Measurements from ENCODE around the gene ARHGEF25. TPM values are rescaled to one million over a fixed set of nuclear protein-coding genes. Genes with fewer than 3 reads are reported as not detected.

The ARHGEF25 gene
- total and polyA plus RNA-seq, 2 of the 13 experiments (the other 11 are each of a cell fraction or from before 2014, with no cell fraction given), result 11.5 to 12.5 TPM

GRCh38 chr12:57632958-57633840 lies 22.0 kb downstream of the ARHGEF25 start, which contains the start of gene B4GALNT1 (continued):
- no peak for TF ChIP-seq MYNN (CRISPR knock-in tag; IDR thresholded peaks at IDR 0.05; ENCODE audit: low read depth)
- no peak for TF ChIP-seq HIVEP1 (CRISPR knock-in tag; IDR thresholded peaks at IDR 0.05)
- TF ChIP-seq ZNF331 (CRISPR knock-in tag; IDR thresholded peaks at IDR 0.05), result peak; percentile 79
- 0 out of 2 replicates have a peak, but pooled peaks have one; percentile 31 for TF ChIP-seq ZBTB10 (CRISPR knock-in tag; IDR thresholded peaks at IDR 0.05; ENCODE audit: borderline replicate concordance)
- no peak for TF ChIP-seq RERE (CRISPR knock-in tag; IDR thresholded peaks at IDR 0.05; ENCODE audit: low read depth)
- no peak for TF ChIP-seq GLI4 (CRISPR knock-in tag; IDR thresholded peaks at IDR 0.05; ENCODE audit: borderline replicate concordance)
- 0 out of 2 replicates have a peak, but pooled peaks have one; percentile 41 for TF ChIP-seq SP4 (CRISPR knock-in tag; IDR thresholded peaks at IDR 0.05)
- 0 out of 2 replicates have a peak, but pooled peaks have one; percentile 74 for TF ChIP-seq REL (CRISPR knock-in tag; conservative IDR thresholded peaks at IDR 0.05)
- 0 out of 2 replicates have a peak, but pooled peaks have one; percentile 67 for TF ChIP-seq ZBTB38 (CRISPR knock-in tag; IDR thresholded peaks at IDR 0.05)
- peak; percentile 96 for TF ChIP-seq ZNF687 (CRISPR knock-in tag; IDR thresholded peaks at IDR 0.05)
- TF ChIP-seq NR2F2 (IDR thresholded peaks at IDR 0.05; ENCODE audit: borderline replicate concordance, low read depth), result no peak
- no peak for TF ChIP-seq ZNF552 (CRISPR knock-in tag; IDR thresholded peaks at IDR 0.05; ENCODE audit: borderline replicate concordance)
- TF ChIP-seq RAD21 (CRISPR knock-in tag; IDR thresholded peaks at IDR 0.05), result peak; percentile 92
